HG03520 (cell line): Measurements from ENCODE around the gene GDE1.

Experiments
- ATAC-seq: cut with Tn5 transposase; IDR thresholded peaks from one replicate; pipeline ENCODE4 v1.9.1; 2021; ENCODE audit warnings: mild to moderate bottlenecking, moderate library complexity; ENCODE audit not compliant: unreplicated experiment

GDE1 gene

DNA sequence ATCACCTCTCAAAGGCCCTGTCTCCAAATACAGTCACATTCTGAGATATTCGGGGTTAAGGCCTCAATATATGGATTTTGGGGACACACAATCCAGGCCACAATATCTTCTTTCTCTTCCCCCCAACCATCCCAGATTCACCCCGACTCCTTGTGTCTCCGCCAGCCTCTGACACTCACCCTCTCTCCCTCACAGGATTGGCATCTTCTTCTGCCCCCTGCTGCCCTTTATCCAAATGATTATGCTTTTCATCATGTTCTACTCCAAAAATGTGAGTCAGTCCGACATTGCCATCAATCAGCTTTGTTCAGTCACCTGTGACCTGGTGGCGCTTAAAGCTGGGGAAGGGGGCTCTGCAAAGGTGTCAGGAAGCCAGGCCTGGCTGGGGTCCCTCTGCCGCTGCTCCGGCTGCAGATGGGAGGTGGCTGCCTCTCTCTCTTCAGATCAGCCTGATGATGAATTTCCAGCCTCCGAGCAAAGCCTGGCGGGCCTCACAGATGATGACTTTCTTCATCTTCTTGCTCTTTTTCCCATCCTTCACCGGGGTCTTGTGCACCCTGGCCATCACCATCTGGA, 35.1 kb downstream of the GDE1 start:
- no peak for ATAC-seq

DNA sequence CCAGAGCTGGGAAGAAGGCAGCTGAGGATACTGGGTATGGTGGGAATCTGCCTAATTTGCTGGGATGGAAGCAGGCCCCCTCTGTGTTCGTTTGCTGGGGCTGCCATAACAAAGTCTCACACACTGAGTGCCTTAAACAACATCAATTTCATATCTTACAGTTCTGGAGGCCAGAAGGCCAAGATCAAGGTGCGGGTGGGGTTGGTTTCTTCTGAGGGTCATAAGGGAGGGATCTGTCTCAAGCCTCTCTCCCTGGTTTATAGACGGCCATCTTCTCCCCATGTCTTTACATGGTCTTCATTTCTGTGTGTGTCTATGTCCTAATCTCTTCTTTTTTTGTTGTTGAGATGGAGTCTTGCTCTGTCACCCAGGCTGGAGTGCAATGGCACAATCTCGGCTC, 35.8 kb downstream of the GDE1 start:
- no peak for ATAC-seq

DNA sequence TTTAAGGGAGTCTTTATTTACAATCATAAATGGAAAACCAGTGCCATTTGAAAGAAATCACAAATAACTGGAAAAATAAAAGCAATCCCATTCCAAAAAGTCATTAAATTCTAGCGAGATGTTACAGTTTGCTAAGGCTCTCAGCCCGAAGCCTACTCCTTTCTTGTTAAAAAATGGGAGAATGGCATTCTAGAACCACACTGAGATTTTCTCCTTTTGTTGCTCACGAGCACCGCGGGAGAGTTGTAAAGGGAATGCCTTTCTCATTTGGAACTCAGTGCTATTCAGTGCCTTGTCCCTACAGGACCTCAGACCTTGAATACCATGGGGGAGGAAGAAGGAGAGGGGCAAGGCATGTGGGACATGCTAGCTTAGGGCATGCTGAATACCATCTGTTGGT, 36.3 kb downstream of the GDE1 start:
- ATAC-seq: no peak

DNA sequence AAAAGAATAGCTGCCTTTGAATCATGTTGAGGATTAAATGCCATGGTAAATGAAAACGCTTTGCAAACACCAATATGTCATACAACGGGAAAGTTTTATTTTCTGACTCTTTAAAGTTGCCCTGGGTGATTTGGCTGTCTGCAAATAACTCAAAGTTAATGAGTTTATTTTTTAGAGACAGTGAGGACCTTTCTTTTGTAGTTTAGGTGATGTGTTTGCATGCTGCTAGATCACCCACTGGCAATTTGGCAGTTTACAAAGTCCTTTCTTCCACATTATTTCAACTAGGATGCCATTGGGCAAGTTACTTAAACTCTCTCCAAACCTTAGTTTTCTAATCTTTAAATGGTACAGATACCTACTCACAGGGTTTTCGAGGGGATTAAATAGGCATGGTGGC, 37.8 kb downstream of the GDE1 start:
- no peak for ATAC-seq

DNA sequence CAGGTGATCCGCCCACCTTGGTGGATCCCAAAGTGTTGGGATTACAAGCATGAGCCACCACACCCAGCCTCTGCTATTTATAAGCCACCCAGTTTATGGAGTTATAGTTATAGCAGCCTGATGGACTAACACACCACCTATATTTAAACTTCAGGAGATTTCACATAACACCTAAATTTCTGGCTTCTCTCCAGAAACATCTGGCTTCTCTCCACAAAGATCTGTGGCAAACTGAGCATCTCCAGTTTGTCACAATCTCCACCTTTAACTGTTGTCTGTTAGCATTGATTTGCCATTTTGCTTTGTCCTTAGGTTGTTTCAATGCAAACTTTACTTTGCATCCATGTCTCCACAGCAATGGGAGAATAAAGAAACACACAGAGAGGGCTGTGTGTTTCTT, 39.6 kb downstream of the GDE1 start:
- ATAC-seq: no peak

DNA sequence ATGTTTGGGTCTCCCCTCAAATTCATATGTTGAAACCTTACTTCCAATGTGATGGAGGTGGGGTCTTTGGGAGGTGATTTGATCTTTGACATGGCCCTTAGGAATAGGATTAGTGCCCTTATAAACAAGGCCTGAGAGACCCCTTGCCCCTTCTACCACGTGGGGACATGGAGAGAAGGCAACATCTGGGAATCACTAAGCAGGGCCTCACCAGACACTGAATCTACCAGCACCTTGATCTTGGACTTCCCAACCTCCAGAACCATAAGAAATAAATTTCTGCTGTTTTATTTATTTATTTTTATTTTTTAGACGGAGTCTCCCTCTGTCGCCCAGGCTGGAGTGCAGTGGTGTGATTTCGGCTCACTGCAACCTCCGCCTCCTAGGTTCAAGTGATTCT, 40.1 kb downstream of the GDE1 start:
- ATAC-seq: no peak

DNA sequence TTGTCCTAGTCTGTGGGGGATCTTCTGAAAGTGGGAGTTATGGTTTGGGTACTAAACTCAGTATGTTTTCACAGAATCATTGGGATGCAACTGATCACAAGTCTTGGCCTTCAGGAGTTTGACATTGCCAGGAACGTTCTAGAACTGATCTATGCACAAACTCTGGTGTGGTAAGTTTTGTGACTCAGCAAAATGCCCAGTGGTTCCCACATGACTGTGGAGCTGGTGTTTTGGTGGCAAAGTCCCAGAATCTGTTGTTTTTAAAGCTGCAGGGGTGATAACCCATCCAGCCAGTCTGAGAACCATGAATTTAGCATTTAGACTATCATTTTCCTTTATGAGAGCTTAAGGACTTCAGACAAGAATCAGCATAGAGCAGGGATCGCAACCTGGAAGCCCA, 40.6 kb downstream of the GDE1 start:
- no peak for ATAC-seq

DNA sequence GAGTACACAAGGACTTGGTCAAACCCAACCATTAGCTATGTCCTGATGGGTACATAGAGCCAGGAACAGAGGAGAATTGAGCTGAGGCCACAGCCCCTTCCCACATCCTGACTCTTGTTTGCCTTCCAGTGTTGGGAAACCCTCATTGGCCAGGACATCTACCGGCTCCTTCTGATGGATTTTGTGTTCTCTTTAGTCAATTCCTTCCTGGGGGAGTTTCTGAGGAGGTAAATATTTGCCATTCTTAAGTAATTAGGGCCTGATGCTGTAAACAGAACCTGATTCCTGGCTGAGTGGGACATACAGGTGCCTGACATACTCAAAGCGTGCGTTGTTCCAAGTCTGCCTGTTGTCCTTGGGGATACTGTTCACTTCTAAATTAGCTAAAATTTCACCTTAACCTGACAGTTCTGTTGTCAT, 42.6 kb downstream of the GDE1 start:
- ATAC-seq: no peak

DNA sequence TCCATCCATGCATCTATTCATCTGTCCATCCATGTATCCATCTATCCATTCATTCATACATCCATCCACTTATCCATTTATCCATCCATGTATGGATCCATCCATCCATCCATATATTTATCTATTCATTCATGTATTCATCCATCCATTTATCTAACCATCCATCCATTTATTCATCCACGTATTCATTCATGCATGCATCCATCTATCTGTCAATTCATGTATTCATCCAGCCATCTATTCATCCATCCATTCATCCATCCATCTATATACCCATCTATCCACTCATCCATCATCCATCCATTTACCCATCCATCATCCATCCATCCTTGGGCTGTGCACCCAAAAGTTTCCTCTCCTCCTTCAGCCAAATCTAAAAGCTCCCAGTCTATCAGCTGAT, 43.4 kb downstream of the GDE1 start:
- ATAC-seq: no peak

DNA sequence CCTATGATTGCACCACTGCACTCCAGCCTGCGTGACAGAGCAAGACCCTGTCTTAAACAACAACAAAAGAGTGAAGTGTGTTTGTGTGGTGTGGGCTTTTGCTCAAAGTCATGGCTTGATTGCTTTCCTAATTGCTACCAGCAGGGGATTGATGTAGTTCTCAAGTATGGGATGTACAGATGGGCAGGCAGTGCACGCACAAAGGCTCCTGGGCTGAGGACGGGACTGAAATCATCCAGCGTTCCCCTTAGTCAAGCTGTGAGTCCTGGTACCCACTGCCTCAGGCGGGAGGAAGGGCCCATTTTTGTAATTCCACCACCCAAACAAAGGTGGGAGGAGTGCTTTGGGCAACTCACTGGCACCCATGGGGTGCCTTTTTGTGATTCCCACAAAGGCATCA, 47.3 kb downstream of the GDE1 start:
- ATAC-seq: no peak

DNA sequence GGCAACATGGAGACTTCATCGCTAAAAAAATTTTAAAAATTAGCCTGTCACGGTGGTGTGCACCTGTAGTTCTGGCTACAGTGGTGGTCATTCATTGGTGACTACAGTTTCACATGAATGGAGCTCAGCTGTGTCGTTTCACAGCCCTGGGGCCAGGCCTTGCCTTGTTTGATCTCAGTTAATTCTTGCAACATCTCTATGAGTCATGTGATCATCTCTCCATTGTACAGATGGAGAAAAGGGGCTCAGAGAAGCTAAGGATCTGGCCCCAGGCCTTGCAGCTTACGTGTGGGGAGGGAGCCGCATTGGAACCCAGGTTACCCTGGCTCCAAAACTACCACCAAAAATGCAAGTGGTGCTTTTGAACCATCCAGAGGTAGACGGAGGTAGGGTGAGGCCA, 49.4 kb downstream of the GDE1 start:
- no peak for ATAC-seq

DNA sequence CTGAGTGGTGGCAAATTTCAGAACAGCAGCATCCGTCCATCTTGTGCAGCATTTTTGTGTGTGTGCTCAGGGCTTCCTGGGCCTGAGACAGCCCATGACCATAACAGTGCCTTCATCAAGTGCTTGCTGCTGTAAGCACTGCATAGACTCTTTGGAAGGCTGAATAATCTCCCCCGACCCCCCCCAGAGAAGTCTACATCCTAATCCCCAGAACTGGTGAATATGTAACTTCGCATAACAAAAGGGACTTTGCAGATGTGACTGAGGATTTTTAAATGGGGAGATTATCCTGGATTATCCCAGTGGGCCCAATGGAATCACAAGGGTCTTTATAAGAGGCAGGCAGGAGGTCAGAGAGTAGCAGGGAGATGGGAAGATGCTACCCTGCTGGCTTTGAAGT, 53.6 kb downstream of the GDE1 start:
- ATAC-seq: no peak

DNA sequence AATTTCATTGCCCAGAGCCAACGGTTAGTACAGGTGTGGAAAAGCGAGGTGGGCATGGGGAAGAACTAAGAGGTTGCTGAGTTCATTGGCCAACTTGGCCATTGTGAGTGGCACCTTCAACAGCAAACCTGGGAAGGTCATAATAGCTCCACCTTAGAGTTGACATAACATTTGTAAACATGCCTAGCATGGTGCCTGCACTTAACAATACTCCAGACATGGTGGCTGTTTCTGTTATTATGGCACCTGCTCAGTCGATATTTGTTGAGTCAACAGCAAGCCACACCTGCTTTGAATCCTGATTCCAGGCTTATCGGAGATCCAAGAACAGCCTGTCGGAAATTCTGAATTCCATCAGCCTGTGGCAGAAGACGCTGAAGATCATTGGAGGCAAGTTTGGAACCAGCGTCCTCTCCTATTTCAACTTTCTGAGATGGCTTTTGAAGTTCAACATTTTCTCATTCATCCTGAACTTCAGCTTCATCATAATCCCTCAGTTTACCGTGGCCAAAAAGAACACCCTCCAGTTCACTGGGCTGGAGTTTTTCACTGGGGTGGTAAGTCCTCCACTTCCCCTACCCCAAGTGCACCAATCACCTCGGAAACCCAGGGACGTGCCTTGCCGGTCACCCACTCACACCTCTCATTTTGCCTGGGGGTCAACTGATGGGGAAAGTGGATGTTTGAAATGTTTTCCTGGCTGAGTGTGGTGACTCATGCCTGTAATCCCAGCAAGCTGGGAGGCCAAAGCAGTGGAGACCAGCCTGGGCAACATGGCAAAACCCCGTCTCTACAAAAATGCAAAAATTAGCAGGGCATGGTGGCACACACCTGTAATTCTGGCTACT, 58.2 kb downstream of the GDE1 start:
- ATAC-seq: no peak

DNA sequence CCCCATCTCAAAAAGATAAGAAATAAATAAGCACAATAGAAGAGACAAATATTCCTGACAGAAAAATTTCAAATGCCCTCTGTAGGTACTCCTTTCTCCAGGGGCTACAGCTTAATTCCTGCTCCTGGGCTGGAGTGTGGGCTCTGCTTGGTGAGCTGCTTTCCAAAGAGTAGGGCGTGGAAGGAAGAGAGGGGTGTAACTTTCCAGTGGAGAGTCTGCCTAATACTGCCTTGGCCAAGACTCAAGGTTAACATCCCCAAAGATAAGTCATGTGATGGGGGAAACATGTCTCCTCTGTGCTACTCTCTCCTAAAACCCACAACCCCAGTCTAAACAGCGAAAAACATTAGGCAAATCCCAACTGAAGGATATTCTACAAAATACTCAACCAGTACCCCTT, 61.5 kb downstream of the GDE1 start:
- ATAC-seq: no peak

DNA sequence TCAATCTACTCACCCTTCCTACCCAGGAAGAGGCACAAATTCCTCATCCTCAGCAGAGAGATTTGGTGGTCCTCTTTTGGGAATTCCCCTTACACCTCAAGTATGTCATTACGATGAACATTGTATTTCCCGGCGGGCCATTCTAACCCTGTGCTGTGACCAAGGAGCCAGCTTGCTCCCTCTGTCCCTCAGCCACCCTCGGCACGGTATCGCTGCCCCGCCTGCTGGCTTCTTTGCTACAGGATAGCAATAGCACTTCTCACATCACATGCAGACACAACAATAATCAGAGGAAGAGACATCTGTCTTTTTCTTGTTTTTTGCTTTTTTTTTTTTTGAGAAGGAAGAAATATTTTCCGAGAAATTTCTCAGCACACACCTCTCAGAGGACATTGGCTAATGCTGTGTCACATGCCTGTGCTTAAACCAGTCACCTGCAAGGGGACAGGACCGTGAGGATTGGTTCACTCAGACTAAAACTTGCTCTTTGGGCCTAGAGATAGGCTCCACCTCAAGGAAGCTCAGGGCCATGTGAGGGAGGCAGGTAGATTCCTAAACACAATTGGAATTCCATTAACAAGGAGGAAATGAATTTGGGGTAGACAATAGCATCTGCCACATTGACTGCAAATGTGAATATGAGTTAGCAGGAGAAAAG, 63.0 kb downstream of the GDE1 start:
- no peak for ATAC-seq
